ENCODE results near the gene PTH1R.

Gene PTH1R

GRCh38 chr3:46926871-46927717, 49.6 kb downstream of the PTH1R start:
- no peak for TF ChIP-seq CTCF (IDR thresholded peaks at IDR 0.05; ENCODE audit: low read depth, low read length)
- H3K4me3 ChIP-seq (replicated peaks in 1 of 2; ENCODE audit: low read depth in 2 of 2, low read length in 2 of 2), result no peak overlapping the region
- DNase-seq (ENCODE audit: low read depth in 2 of 2), result no peak

GRCh38 chr3:46927718-46928073, 50.2 kb downstream of the PTH1R start:
- no peak for DNase-seq (ENCODE audit: low read depth in 2 of 2)
- TF ChIP-seq CTCF (IDR thresholded peaks at IDR 0.05; ENCODE audit: low read depth, low read length), result no peak
- no peak overlapping the region for H3K4me3 ChIP-seq (replicated peaks in 1 of 2; ENCODE audit: low read depth in 2 of 2, low read length in 2 of 2)

GRCh38 chr3:46928282-46928681, 50.8 kb downstream of the PTH1R start:
- TF ChIP-seq CTCF (IDR thresholded peaks at IDR 0.05; ENCODE audit: low read depth, low read length), result no peak
- DNase-seq (ENCODE audit: low read depth in 2 of 2), result no peak
- H3K4me3 ChIP-seq (replicated peaks in 1 of 2; ENCODE audit: low read depth in 2 of 2, low read length in 2 of 2), result no peak overlapping the region

- no peak overlapping the region for H3K4me3 ChIP-seq (replicated peaks in 1 of 2; ENCODE audit: low read depth in 2 of 2, low read length in 2 of 2)
- TF ChIP-seq CTCF (IDR thresholded peaks at IDR 0.05; ENCODE audit: low read depth, low read length), result no peak
- no peak for DNase-seq (ENCODE audit: low read depth in 2 of 2)
These were observed 51.8 kb downstream of the PTH1R start for GRCh38 chr3:46929324-46929723.

- no peak for TF ChIP-seq CTCF (IDR thresholded peaks at IDR 0.05; ENCODE audit: low read depth, low read length)
- H3K4me3 ChIP-seq (replicated peaks in 1 of 2; ENCODE audit: low read depth in 2 of 2, low read length in 2 of 2), result no peak overlapping the region
- DNase-seq (ENCODE audit: low read depth in 2 of 2), result no peak
These were observed 52.8 kb downstream of the PTH1R start for GRCh38 chr3:46930166-46930944.

GRCh38 chr3:46930945-46931403, 53.5 kb downstream of the PTH1R start:
- no peak for DNase-seq (ENCODE audit: low read depth in 2 of 2)
- no peak for TF ChIP-seq CTCF (IDR thresholded peaks at IDR 0.05; ENCODE audit: low read depth, low read length)
- no peak overlapping the region for H3K4me3 ChIP-seq (replicated peaks in 1 of 2; ENCODE audit: low read depth in 2 of 2, low read length in 2 of 2)

Measured in cardiac fibroblast (primary cell).